ENCODE measurements around the gene ZNF622.

- no peak for TF ChIP-seq POLR2A (IDR thresholded peaks at IDR 0.05; ENCODE audit: low read length)
- TF ChIP-seq GATA1 (IDR thresholded peaks at IDR 0.05; ENCODE audit: low read depth, low read length): no peak
Measured at GRCh38 chr5:16482891-16483290, 17.3 kb upstream of the ZNF622 start.
